Mesothelial cell of epicardium (in vitro differentiated cells): ENCODE measurements around the gene WTIP. TPM values are rescaled to one million over a fixed set of nuclear protein-coding genes. Genes with fewer than 3 reads are reported as not detected.

ENCODE experiments used
- DNase-seq, 2 experiments: peaks; one replicate each; pipeline ENCODE4 v3.0.0; 2021; ENCODE audit warnings: low spot score in 2 of 2; ENCODE audit not compliant: unreplicated experiment in 2 of 2
- H3K27ac Mint-ChIP-seq: 2 replicates; pipeline ENCODE4 v1.8.0; 2021; ENCODE audit warnings: mixed read lengths
- H3K27me3 Mint-ChIP-seq: 2 replicates; pipeline ENCODE4 v1.8.0; 2021; ENCODE audit warnings: low read depth, mixed read lengths
- H3K36me3 Mint-ChIP-seq: 2 replicates; pipeline ENCODE4 v1.8.0; 2021; ENCODE audit warnings: mixed read lengths
- H3K4me1 Mint-ChIP-seq: 2 replicates; pipeline ENCODE4 v1.8.0; 2021; ENCODE audit warnings: mixed read lengths
- H3K4me3 Mint-ChIP-seq: 2 replicates; pipeline ENCODE4 v1.8.0; 2021; ENCODE audit warnings: mild to moderate bottlenecking, moderate library complexity, mixed read lengths
- H3K9me3 Mint-ChIP-seq: 2 replicates; pipeline ENCODE4 v1.8.0; 2021; ENCODE audit warnings: mixed read lengths
- CTCF ChIP-seq: fragments of 200-600 bp; sonication (generic); IDR thresholded peaks from one replicate; pipeline ENCODE4 v1.5.0; 2021; ENCODE audit warnings: antibody characterized with exemption; ENCODE audit not compliant: unreplicated experiment
- total RNA-seq: library from RNA; stranded (reverse); gene quantifications from 3 replicates; pipeline ENCODE4 v1.2.1, GENCODE V29; 2021

WTIP gene
- total RNA-seq, 1 donor from 2014 or later = 42.3 TPM

- TF ChIP-seq CTCF = no peak
- Mint-ChIP-seq H3K4me1 (no peaks in the 10 kb centered on the region), H3K27ac (no peak overlapping the region), H3K9me3 (peaks cover 43% of the 10 kb centered on the region), H3K27me3 (peaks cover 12% of the 10 kb centered on the region), H3K4me3 (no peak overlapping the region), H3K36me3 (no peaks in the 10 kb centered on the region)
- no peak for DNase-seq
Measured at GRCh38 chr19:34540811-34541557, 59.4 kb downstream of the WTIP start.

- no peaks in the 10 kb centered on the region for H3K4me1 Mint-ChIP-seq
- H3K4me3 Mint-ChIP-seq = no peak overlapping the region
- DNase-seq = no peak
- TF ChIP-seq CTCF = no peak
- no peaks in the 10 kb centered on the region for H3K36me3 Mint-ChIP-seq
- H3K9me3 Mint-ChIP-seq = peaks cover 53% of the 10 kb centered on the region
- peaks cover 6% of the 10 kb centered on the region for H3K27me3 Mint-ChIP-seq
- no peak overlapping the region for H3K27ac Mint-ChIP-seq
Measured at GRCh38 chr19:34549833-34550232, 68.3 kb downstream of the WTIP start.

DNA sequence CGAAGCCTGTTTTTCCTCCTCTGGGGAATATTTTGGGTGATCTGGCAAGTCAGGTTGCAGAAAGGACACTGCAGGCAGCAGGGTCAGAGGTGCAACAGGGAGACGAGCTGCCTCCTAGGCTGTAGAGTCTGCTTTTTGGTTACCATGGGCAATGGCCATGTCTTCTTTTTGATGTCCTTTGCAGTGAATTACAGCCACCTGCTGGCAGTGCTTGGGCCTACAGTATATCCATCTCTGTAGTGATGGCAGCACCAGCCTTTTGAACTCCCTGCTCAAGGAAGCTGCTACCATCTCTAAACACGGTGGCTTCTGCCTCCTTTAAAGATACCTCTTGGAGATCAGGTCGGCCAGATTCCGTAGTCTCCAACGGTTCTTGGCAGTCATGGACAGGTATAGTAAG is 73.9 kb downstream of the WTIP start:
- TF ChIP-seq CTCF = no peak
- Mint-ChIP-seq H3K9me3 (peaks cover 33% of the 10 kb centered on the region), H3K27ac (no peak overlapping the region), H3K27me3 (peaks cover 10% of the 10 kb centered on the region), H3K4me3 (no peak overlapping the region), H3K36me3 (no peaks in the 10 kb centered on the region), H3K4me1 (no peaks in the 10 kb centered on the region)
- no peak for DNase-seq

DNA sequence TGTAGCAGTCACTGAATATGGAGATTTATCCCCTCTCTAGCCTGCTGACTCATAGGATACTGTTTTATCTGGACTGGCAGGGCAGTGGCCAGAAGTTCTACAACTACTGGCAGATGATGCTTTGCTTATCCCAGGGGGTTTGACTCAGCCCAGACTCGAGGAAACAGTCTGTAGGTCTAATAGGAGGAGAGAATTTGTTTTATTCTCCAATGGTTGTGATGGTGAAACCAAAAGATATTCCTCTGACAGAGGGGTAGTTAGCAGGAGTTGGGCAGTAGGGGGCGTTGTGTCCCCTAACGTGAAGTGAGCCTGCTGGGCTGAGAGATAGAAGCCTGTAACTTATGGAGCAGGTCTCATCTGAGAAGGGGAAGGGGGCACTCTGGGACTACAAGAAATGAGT is 74.9 kb downstream of the WTIP start:
- Mint-ChIP-seq H3K4me3 (no peak overlapping the region), H3K36me3 (no peaks in the 10 kb centered on the region), H3K27ac (no peak overlapping the region), H3K27me3 (peaks cover 10% of the 10 kb centered on the region), H3K4me1 (no peaks in the 10 kb centered on the region), H3K9me3 (peaks cover 30% of the 10 kb centered on the region)
- no peak for DNase-seq
- TF ChIP-seq CTCF = no peak

DNA sequence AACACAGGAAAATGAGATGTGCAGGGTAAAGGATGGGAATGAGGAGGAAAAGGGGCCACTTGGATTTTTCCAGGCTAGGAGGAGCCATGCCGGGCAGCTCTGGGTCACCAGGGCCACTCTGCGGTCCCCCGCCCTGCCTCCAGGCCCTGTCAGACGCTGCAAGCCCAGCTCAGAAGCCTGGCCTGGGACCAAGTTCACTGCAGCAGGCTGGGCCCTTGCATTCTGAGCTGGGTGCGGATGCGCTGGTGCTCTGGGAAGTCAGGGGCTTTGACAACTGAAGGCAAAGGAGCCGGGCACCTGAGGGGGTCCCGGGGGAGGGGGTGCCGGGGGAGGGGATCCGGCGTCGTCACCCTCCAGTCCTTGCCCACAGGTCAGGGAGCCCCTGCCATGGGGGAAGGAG is 77.5 kb downstream of the WTIP start:
- Mint-ChIP-seq H3K27me3 (peaks cover 5% of the 10 kb centered on the region), H3K4me1 (no peaks in the 10 kb centered on the region), H3K9me3 (peaks cover 30% of the 10 kb centered on the region), H3K4me3 (no peak overlapping the region), H3K36me3 (no peaks in the 10 kb centered on the region), H3K27ac (no peak overlapping the region)
- no peak for DNase-seq
- TF ChIP-seq CTCF = no peak

- Mint-ChIP-seq H3K4me1 (no peaks in the 10 kb centered on the region), H3K27me3 (peaks cover 4% of the 10 kb centered on the region), H3K9me3 (peaks cover 27% of the 10 kb centered on the region), H3K36me3 (no peaks in the 10 kb centered on the region), H3K4me3 (no peak overlapping the region), H3K27ac (no peak overlapping the region)
- no peak for TF ChIP-seq CTCF
- no peak for DNase-seq
Measured at GRCh38 chr19:34560229-34560628, 78.7 kb downstream of the WTIP start.
